ENCODE results near the gene KLF6.

The KLF6 gene

GRCh38 chr10:3805791-3806461 lies 20.9 kb upstream of the KLF6 start:
- DNase-seq (ENCODE audit: low spot score) = no peak
- no peak for TF ChIP-seq CTCF (IDR thresholded peaks at IDR 0.05; ENCODE audit: borderline replicate concordance, control extremely low read depth, extremely low read depth, insufficient read depth, missing control alignments)
- in situ Hi-C loops (cut with MboI; ENCODE audit: low sequenced_read_pairs, unreplicated experiment) = no loop called here

DNA sequence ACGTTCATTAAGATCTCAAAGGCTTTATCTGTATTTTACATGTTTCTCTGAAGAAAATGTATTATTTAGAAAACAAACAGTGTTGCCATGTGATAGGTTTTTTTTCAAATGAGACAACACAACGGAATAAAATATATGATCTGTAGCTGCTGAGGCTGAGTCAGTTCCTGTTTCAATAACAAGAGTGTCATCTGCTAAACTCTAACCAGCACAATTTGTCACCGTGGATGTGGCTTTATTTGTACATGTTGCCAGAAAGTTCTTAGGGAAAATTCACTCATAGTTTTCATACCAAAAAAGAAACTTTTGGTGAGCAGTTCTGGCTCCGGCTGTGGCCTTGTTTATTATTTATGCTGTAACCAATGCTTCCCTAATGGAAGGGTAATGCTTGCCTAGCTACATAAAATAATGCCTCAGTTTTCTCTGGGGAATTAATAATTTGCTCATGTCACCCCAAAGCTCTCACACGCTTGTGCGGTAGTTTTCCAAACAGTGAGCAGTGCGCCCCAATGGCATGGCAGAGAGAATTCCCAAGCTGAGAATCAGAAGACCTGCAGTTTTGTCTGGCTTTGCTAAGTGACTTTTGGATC lies 20.3 kb upstream of the KLF6 start:
- in situ Hi-C loops (cut with MboI; ENCODE audit: low sequenced_read_pairs, unreplicated experiment) = no loop called here
- TF ChIP-seq CTCF (IDR thresholded peaks at IDR 0.05; ENCODE audit: borderline replicate concordance, control extremely low read depth, extremely low read depth, insufficient read depth, missing control alignments) = no peak
- peak; percentile 56 for DNase-seq (ENCODE audit: low spot score)

- no peak for TF ChIP-seq CTCF (IDR thresholded peaks at IDR 0.05; ENCODE audit: borderline replicate concordance, control extremely low read depth, extremely low read depth, insufficient read depth, missing control alignments)
- in situ Hi-C loops (cut with MboI; ENCODE audit: low sequenced_read_pairs, unreplicated experiment) = no loop called here
These were observed 19.1 kb upstream of the KLF6 start for GRCh38 chr10:3803927-3804741.

DNA sequence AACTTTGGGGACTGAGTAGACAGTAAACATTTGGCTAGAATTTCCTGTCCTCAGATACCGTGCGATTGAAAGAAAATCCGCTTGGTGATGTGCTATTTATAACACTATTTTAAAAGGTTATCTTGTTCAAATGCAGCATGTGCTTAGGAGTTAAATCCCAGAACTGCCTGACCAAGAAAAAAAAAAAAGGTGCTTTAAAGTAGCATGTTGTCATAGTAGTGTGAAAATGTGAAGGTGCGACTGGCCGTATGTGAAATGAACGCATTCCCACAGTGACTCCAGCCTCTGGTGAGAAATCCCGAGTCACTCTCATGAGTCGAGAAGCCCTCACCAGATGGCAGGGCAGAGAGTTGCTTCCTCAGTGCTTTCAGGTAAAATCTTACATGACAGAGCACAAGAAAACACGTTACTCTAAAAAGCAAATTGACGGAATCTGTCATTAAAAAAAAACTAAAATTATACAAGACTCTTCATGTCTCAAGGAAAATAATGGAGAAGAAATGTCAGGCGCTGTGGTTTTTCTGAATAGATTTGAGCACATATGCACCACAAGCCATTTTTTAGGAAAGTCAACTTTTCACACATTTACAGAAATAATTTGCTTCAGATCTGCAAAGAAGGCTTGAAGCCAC lies 18.4 kb upstream of the KLF6 start:
- TF ChIP-seq CTCF (IDR thresholded peaks at IDR 0.05; ENCODE audit: borderline replicate concordance, control extremely low read depth, extremely low read depth, insufficient read depth, missing control alignments) = no peak
- DNase-seq (ENCODE audit: low spot score) = no peak
- in situ Hi-C loops (cut with MboI; ENCODE audit: low sequenced_read_pairs, unreplicated experiment) = no loop called here

More at GRCh38 chr10:3803927-3804741, 19.1 kb upstream of the KLF6 start:
- no peak for DNase-seq (ENCODE audit: low spot score)

GRCh38 chr10:3802526-3803265 lies 17.7 kb upstream of the KLF6 start:
- TF ChIP-seq CTCF (IDR thresholded peaks at IDR 0.05; ENCODE audit: borderline replicate concordance, control extremely low read depth, extremely low read depth, insufficient read depth, missing control alignments) = no peak
- no peak for DNase-seq (ENCODE audit: low spot score)
- in situ Hi-C loops (cut with MboI; ENCODE audit: low sequenced_read_pairs, unreplicated experiment) = no loop called here
